Measurements from ENCODE around the gene PEX14. TPM values are rescaled to one million over a fixed set of nuclear protein-coding genes. Genes with fewer than 3 reads are reported as not detected.

The PEX14 gene
- polyA plus RNA-seq, 3 donors = 2.2 to 8.8 (median 2.7) TPM

DNA sequence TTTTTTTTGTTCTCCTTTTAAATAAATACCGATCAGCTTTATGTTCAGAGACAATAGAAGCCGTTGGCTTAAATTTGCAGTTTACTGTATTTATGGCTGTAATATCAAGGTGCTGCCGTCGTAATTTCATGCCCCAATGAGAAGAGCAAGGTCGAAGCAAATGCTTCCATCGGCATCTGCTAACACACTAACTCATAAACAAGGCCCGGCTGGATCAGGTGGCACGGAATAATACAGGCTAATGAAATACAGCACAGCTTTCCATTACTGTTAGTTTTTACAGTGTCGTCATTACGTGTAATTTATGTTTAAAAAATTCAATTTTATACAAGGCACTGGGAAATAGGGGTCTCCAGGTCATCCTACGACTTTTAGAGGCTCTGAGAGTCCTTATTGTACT, 119.0 kb downstream of the PEX14 start:
- Histone ChIP-seq H3K4me2 (replicated peaks; ENCODE audit: extremely low read depth, low read length, poor library complexity, severe bottlenecking) (no peak overlapping the region), H4K20me1 (ENCODE audit: insufficient read depth, low read length) (peaks cover 8% of the 10 kb centered on the region), H3K4me3 (replicated peaks in 1 of 3; ENCODE audit: low read depth in 2 of 3, low read length in 3 of 3) (no peak overlapping the region), H3K9ac (ENCODE audit: insufficient read depth, low read length, poor library complexity, severe bottlenecking) (no peak overlapping the region), H3K36me3 (replicated peaks in 1 of 2; ENCODE audit: control insufficient read depth in 1 of 2, insufficient read depth in 2 of 2, low read length in 2 of 2) (peaks cover 0 to 1% of the 10 kb centered on the region in 2 donors), H2AFZ (ENCODE audit: insufficient read depth, low read depth, low read length, poor library complexity, severe bottlenecking) (no peak overlapping the region), H3K27ac (ENCODE audit: low read depth in 1 of 2, low read length in 2 of 2) (no peak overlapping the region), H3K9me3 (replicated peaks in 1 of 2; ENCODE audit: control insufficient read depth in 1 of 2, insufficient read depth in 1 of 2, low read length in 2 of 2) (no peaks in the 10 kb centered on the region), H3K4me1 (ENCODE audit: control insufficient read depth in 1 of 2, insufficient read depth in 2 of 2, low read length in 2 of 2) (no peaks in the 10 kb centered on the region), H3K79me2 (ENCODE audit: insufficient read depth, low read length) (no peaks in the 10 kb centered on the region), H3K27me3 (ENCODE audit: control insufficient read depth in 2 of 2, insufficient read depth in 2 of 2, low read length in 2 of 2) (no peaks in the 10 kb centered on the region)
- peaks cover 5 to 7% of the 10 kb centered on the region in 2 donors for H3K36me3 Mint-ChIP-seq
- H3K4me1 Mint-ChIP-seq = no peaks in the 10 kb centered on the region
- no CpG with 5 or more reads among the region's 11 CpGs for WGBS (ENCODE audit: insufficient coverage)
- no peak for DNase-seq
- H3K27me3 Mint-ChIP-seq (ENCODE audit: low read depth in 3 of 3) = peaks cover 0 to 3% (median 0%) of the 10 kb centered on the region in 3 donors
- no peak overlapping the region for H3K4me3 Mint-ChIP-seq
- intact Hi-C loops (cut with micrococcal nuclease) = no loop called here
- H3K9me3 Mint-ChIP-seq = no peaks in the 10 kb centered on the region
- TF ChIP-seq CTCF (IDR thresholded peaks at IDR 0.05) = no peak
- no peak overlapping the region for H3K27ac Mint-ChIP-seq

DNA sequence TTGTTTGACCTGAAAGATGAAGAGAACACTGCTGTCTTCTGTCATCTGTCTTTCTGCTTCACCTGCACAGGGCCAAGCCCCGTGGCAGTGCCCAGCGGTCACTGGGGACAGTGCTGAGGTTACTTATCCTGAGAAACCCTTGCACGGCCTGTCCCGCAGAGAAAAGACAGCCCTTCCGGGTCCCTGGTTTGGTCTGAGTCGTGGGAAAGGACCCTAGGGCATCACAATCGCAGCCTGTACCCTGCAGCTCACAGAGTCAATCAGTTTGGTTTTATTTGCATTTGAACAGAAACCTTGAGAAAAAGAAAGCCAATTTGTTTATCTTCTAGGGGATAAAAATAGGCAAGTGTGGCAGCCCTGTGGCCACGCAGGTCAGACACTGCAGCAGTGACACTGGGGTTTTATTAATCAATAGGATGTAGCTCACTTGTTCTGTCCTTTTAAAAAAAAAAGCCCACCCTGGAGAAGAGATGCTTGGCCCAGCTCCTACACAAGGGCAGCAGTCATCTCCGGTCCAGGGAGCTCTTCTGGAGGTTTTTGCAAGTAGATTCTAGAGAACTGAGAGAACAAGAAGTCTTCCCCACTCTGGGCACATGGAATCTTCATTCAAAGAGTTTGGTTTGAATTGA, 120.0 kb downstream of the PEX14 start:
- Mint-ChIP-seq H3K4me3 (no peak overlapping the region), H3K27ac (peak overlapping the region in 1 of 7 donors; percentile 30), H3K9me3 (no peaks in the 10 kb centered on the region), H3K27me3 (ENCODE audit: low read depth in 3 of 3) (peaks cover 0 to 3% (median 0%) of the 10 kb centered on the region in 3 donors), H3K4me1 (no peaks in the 10 kb centered on the region), H3K36me3 (peaks cover 15% of the 10 kb centered on the region in 2 donors)
- Histone ChIP-seq H3K4me2 (replicated peaks; ENCODE audit: extremely low read depth, low read length, poor library complexity, severe bottlenecking) (no peak overlapping the region), H3K27me3 (ENCODE audit: control insufficient read depth in 2 of 2, insufficient read depth in 2 of 2, low read length in 2 of 2) (no peaks in the 10 kb centered on the region), H3K27ac (ENCODE audit: low read depth in 1 of 2, low read length in 2 of 2) (no peak overlapping the region), H3K9me3 (replicated peaks in 1 of 2; ENCODE audit: control insufficient read depth in 1 of 2, insufficient read depth in 1 of 2, low read length in 2 of 2) (no peaks in the 10 kb centered on the region), H4K20me1 (ENCODE audit: insufficient read depth, low read length) (peaks cover 8% of the 10 kb centered on the region), H3K36me3 (replicated peaks in 1 of 2; ENCODE audit: control insufficient read depth in 1 of 2, insufficient read depth in 2 of 2, low read length in 2 of 2) (peaks cover 0 to 11% of the 10 kb centered on the region in 2 donors), H3K79me2 (ENCODE audit: insufficient read depth, low read length) (no peaks in the 10 kb centered on the region), H3K4me3 (replicated peaks in 1 of 3; ENCODE audit: low read depth in 2 of 3, low read length in 3 of 3) (no peak overlapping the region), H3K4me1 (ENCODE audit: control insufficient read depth in 1 of 2, insufficient read depth in 2 of 2, low read length in 2 of 2) (no peaks in the 10 kb centered on the region), H2AFZ (ENCODE audit: insufficient read depth, low read depth, low read length, poor library complexity, severe bottlenecking) (no peak overlapping the region), H3K9ac (ENCODE audit: insufficient read depth, low read length, poor library complexity, severe bottlenecking) (no peak overlapping the region)
- WGBS (ENCODE audit: insufficient coverage) = 98% methylated on average over 8 of the region's 9 CpGs
- no peak for DNase-seq
- intact Hi-C loops (cut with micrococcal nuclease) = no loop called here
- TF ChIP-seq CTCF (IDR thresholded peaks at IDR 0.05) = no peak

Data from CD14-positive monocyte (primary cell).